ENCODE measurements around the gene ZNF219. TPM values are rescaled to one million over a fixed set of nuclear protein-coding genes. Genes with fewer than 3 reads are reported as not detected.

Gene ZNF219
- total RNA-seq, 1 donor from 2014 or later: 1.6 TPM

DNA sequence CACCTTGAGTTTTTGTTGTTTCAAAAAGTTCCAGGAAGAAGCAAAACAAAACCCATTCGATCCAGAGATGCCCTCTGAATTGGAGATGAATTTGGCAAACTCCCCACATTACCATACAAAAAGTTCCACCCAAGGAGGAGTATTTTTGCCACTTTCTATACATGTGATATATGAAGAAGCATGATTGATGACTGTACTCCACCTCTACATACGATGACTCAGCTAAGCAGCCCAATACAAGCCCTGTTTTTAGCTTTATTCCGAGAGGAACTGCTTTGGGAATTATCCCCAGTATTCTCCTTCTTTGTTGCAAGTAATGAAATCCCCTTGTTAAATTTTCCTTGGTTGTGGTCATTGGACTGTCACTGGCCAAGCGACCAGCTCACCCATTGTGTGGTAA is 13.8 kb upstream of the ZNF219 start:
- intact Hi-C loops (cut with micrococcal nuclease): no loop called here
- TF ChIP-seq, protein P1, sequence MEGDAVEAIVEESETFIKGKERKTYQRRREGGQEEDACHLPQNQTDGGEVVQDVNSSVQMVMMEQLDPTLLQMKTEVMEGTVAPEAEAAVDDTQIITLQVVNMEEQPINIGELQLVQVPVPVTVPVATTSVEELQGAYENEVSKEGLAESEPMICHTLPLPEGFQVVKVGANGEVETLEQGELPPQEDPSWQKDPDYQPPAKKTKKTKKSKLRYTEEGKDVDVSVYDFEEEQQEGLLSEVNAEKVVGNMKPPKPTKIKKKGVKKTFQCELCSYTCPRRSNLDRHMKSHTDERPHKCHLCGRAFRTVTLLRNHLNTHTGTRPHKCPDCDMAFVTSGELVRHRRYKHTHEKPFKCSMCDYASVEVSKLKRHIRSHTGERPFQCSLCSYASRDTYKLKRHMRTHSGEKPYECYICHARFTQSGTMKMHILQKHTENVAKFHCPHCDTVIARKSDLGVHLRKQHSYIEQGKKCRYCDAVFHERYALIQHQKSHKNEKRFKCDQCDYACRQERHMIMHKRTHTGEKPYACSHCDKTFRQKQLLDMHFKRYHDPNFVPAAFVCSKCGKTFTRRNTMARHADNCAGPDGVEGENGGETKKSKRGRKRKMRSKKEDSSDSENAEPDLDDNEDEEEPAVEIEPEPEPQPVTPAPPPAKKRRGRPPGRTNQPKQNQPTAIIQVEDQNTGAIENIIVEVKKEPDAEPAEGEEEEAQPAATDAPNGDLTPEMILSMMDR (IDR thresholded peaks at IDR 0.05): no peak
- Mint-ChIP-seq H3K36me3 (ENCODE audit: low read depth) (no peaks in the 10 kb centered on the region), H3K4me1 (no peaks in the 10 kb centered on the region), H3K4me3 (no peak overlapping the region), H3K27me3 (no peaks in the 10 kb centered on the region), H3K9me3 (no peaks in the 10 kb centered on the region), H3K27ac (no peak overlapping the region)
- ATAC-seq (ENCODE audit: low read depth) (no peak), DNase-seq (no peak)
- ChIA-PET CTCF (interaction anchor here (14.7 kb wide), 1 partner anchor 97 kb away, joined by 257 read pairs; no protein-coding TSS in a partner anchor), POLR2A (no interaction called here)

GRCh38 chr14:21109377-21110138 is 11.1 kb upstream of the ZNF219 start:
- no peaks in the 10 kb centered on the region for H3K36me3 Mint-ChIP-seq (ENCODE audit: low read depth)
- ChIA-PET CTCF (interaction anchor here (0.9 to 14.7 kb wide), 4 partner anchors 14 to 94 kb away, joined by 3 to 257 read pairs (median 74); no protein-coding TSS in a partner anchor), POLR2A (no interaction called here)
- TF ChIP-seq, protein P1 (IDR thresholded peaks at IDR 0.05): no peak
- H3K4me3 Mint-ChIP-seq: no peak overlapping the region
- peaks cover 9% of the 10 kb centered on the region for H3K4me1 Mint-ChIP-seq
- ATAC-seq (ENCODE audit: low read depth): no peak
- no peak for DNase-seq
- H3K9me3 Mint-ChIP-seq: no peaks in the 10 kb centered on the region
- H3K27ac Mint-ChIP-seq: no peak overlapping the region
- H3K27me3 Mint-ChIP-seq: no peaks in the 10 kb centered on the region
- intact Hi-C loops (cut with micrococcal nuclease): loop anchor here (10.0 kb wide), 3 partner anchors 155 to 655 kb away; partner anchors contain the start of genes APEX1, HNRNPC, OSGEP and RNASE6

GRCh38 chr14:21108791-21109190 is 10.3 kb upstream of the ZNF219 start:
- ATAC-seq (ENCODE audit: low read depth) (no peak), DNase-seq (no peak)
- no peaks in the 10 kb centered on the region for H3K27me3 Mint-ChIP-seq
- peaks cover 11% of the 10 kb centered on the region for H3K4me1 Mint-ChIP-seq
- CTCF ChIA-PET: interaction anchor here (0.9 to 14.7 kb wide), 4 partner anchors 8 to 93 kb away, joined by 3 to 257 read pairs (median 74); no protein-coding TSS in a partner anchor
- no peak overlapping the region for H3K4me3 Mint-ChIP-seq
- POLR2A ChIA-PET: no interaction called here
- no peaks in the 10 kb centered on the region for H3K36me3 Mint-ChIP-seq (ENCODE audit: low read depth)
- intact Hi-C loops (cut with micrococcal nuclease): loop anchor here (10.0 kb wide), 3 partner anchors 156 to 654 kb away; partner anchors contain the start of genes APEX1, HNRNPC, OSGEP and RNASE6
- no peaks in the 10 kb centered on the region for H3K9me3 Mint-ChIP-seq
- TF ChIP-seq, protein P1 (IDR thresholded peaks at IDR 0.05): no peak
- no peak overlapping the region for H3K27ac Mint-ChIP-seq

DNA sequence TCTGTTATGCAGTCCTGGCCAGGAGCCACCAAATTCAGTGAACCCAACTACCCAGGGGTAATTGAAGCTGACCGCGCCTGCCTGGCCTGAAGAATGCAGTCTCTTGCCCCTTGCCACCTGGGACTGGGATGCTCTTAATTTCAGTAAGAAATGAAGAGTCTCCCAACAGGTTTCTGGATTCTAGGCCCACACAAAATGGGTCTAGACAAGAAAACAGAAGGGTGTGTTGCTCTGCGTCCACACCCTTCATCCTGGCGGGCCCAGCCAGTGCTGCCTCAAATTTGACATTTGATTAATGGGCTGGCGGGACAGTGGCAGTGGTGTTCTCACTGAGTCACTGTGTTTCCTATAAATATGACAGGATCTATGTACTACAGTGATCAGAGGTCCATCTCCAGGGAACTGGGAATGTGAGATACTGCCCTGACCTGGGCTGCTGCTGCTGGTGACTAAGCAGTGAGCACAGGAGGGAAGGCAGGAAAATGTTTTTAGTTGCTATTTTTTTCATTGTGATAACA is 8.9 kb upstream of the ZNF219 start:
- DNase-seq (no peak), ATAC-seq (ENCODE audit: low read depth) (no peak)
- no peak overlapping the region for H3K27ac Mint-ChIP-seq
- CTCF ChIA-PET: interaction anchor here (7.1 to 14.7 kb wide), 3 partner anchors 36 to 92 kb away, joined by 62 to 257 read pairs (median 146); partner anchors contain the start of gene ARHGEF40
- intact Hi-C loops (cut with micrococcal nuclease): loop anchor here (10.0 kb wide), 3 partner anchors 157 to 653 kb away; partner anchors contain the start of genes APEX1, HNRNPC, OSGEP and RNASE6
- TF ChIP-seq, protein P1 (IDR thresholded peaks at IDR 0.05): no peak
- peaks cover 15% of the 10 kb centered on the region for H3K4me1 Mint-ChIP-seq
- H3K27me3 Mint-ChIP-seq: no peaks in the 10 kb centered on the region
- no peaks in the 10 kb centered on the region for H3K9me3 Mint-ChIP-seq
- no peaks in the 10 kb centered on the region for H3K36me3 Mint-ChIP-seq (ENCODE audit: low read depth)
- no peak overlapping the region for H3K4me3 Mint-ChIP-seq
- POLR2A ChIA-PET: no interaction called here
